Activated naive CD4-positive, alpha-beta T cell treated with anti-CD3 and anti-CD28 coated beads, Interleukin-2, amount 10 ng/mL, durations not matched to agents 7 days and 5 days (primary cell): Measurements from ENCODE around the gene BSND.

ENCODE experiments used
- CTCF ChIA-PET: fragments of 350-600 bp; sonication (Branson Sonifier 250); formaldehyde crosslinking; loops from one replicate; lab custom pipeline; 2021; ENCODE audit warnings: antibody characterized with exemption; lab: Charles Lee
- DNase-seq: peaks from one replicate; pipeline ENCODE4 v3.0.0-alpha.2; 2020
- H3K27ac Mint-ChIP-seq: one replicate; pipeline ENCODE4 v1.8.0; 2021; ENCODE audit warnings: mild to moderate bottlenecking, moderate library complexity, mixed read lengths
- H3K27me3 Mint-ChIP-seq: one replicate; pipeline ENCODE4 v1.8.0; 2021; ENCODE audit warnings: mild to moderate bottlenecking, mixed read lengths
- H3K36me3 Mint-ChIP-seq: one replicate; pipeline ENCODE4 v1.8.0; 2021; ENCODE audit warnings: mixed read lengths
- H3K4me1 Mint-ChIP-seq: one replicate; pipeline ENCODE4 v1.8.0; 2021; ENCODE audit warnings: mixed read lengths
- H3K4me3 Mint-ChIP-seq: one replicate; pipeline ENCODE4 v1.8.0; 2021; ENCODE audit warnings: mild to moderate bottlenecking, moderate library complexity, mixed read lengths
- H3K9me3 Mint-ChIP-seq: one replicate; pipeline ENCODE4 v1.8.0; 2021; ENCODE audit warnings: mixed read lengths

The BSND gene

DNA sequence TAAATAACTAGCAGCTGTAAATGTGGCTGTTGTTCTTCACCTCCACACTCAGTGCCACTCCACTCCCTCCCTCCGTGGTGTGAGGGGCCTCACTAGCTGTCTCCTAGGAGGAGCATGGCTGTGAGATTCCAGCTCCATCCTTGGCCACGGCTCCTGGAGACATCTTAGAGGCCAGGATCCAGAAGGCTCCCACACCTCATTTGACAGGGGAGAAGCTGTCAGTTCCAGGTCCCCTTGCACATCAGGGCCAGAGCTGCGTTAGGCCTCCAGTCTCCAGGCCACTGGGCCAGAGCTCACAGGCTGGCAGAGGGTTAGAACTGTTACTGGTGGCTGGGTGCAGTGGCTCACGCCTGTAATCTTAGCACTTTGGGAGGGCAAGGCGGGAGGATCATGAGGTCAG lies 55.7 kb downstream of the BSND start:
- Mint-ChIP-seq H3K27me3 (no peaks in the 10 kb centered on the region), H3K4me3 (no peak overlapping the region), H3K9me3 (no peaks in the 10 kb centered on the region), H3K27ac (no peak overlapping the region), H3K36me3 (no peaks in the 10 kb centered on the region), H3K4me1 (no peaks in the 10 kb centered on the region)
- DNase-seq: no peak
- CTCF ChIA-PET: no interaction called here

DNA sequence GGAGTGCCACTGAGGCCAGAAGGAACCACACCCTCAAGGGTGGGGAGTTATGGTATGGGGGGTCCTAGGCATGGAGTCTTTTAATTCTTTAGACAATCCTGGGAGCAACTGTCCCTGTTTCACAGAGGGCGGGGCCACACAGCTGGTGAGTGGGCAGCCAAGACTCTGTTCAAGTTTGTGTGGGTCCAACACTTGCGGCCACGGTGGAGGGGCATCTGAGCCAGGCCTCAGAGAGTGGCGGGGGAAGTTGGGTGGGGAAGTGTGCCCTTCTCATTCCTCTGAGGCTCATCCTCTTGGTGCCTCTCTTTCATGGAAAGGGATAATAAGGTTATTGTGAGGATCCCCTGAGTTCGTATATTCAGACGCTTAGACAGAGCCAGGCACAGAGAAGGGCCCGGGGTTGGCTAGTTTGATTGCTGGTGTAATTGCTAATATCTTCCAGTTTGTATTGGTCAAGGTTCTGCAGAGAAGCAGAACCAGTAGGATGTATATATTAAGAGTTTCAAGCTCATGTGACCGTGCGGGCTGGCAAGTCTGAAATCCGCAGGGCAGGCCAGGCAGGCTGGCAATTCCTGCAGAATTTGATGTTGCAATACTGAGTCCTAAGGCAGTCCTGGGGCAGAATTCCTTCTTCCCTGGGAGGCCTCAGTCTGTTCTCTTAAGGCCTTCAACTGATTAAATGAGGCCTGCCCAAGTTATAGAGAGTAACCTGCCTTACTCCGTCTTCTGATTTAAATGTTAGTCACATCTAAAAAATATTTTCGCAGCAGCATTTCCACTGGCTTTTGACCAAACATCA lies 56.5 kb downstream of the BSND start:
- H3K27me3 Mint-ChIP-seq: no peaks in the 10 kb centered on the region
- H3K27ac Mint-ChIP-seq: no peak overlapping the region
- DNase-seq: no peak
- CTCF ChIA-PET: interaction anchor here (0.9 kb wide), 1 partner anchor 110 kb away, joined by 3 read pairs; no protein-coding TSS in a partner anchor
- no peaks in the 10 kb centered on the region for H3K36me3 Mint-ChIP-seq
- no peaks in the 10 kb centered on the region for H3K9me3 Mint-ChIP-seq
- peaks cover 3% of the 10 kb centered on the region for H3K4me1 Mint-ChIP-seq
- no peak overlapping the region for H3K4me3 Mint-ChIP-seq

DNA sequence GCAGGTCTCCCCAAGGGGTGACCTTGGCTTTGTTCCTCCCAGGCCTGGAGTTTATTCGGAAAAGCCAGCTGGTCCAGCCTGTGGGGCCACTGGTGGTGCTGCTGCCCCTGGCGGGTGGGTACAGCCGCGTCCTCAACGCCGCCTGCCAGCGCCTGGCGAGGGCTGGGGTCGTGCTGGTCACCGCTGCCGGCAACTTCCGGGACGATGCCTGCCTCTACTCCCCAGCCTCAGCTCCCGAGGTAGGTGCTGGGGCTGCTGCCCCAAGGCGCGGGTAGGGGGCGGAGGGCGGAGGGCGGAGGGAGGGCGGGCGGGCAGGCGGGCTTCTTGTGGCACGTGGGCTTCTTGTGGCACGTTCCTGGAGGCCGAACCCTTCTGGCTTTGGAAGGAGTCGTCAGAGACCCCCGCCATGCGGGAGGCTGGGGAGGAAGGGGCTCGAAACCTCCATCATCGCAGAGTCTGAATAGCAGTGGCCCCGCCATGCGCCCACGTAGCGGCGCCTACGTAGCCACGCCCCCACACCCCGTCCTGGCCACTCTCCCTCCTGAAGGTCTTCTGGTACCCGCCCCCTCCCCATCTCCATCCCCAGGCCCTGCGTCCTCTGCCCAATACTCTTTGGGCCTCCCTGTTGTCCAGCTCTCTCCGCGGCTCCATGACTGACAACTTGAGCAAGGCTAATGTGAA lies 57.4 kb downstream of the BSND start:
- Mint-ChIP-seq H3K27me3 (no peaks in the 10 kb centered on the region), H3K4me1 (peaks cover 7% of the 10 kb centered on the region), H3K4me3 (no peak overlapping the region), H3K27ac (no peak overlapping the region), H3K36me3 (no peaks in the 10 kb centered on the region), H3K9me3 (no peaks in the 10 kb centered on the region)
- CTCF ChIA-PET: interaction anchor here (0.9 kb wide), 1 partner anchor 111 kb away, joined by 3 read pairs; no protein-coding TSS in a partner anchor
- DNase-seq: no peak

DNA sequence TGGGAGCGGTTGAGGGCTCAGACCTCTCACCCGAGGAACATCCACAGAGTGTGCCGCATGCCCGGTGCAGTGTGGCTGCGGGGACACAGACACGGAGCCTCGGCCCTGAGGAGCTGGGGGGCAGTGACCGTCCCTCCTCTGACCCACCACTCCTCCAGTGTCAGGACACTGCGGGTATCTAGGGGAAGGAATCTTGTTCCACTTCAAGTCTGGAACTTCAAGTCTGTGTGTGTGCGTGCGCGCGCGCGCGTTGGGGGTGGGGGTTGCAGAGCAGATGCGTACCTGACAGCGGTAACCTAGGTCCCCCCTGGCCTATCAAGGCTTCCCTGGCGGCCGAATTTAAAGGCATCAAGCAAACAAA lies 57.9 kb downstream of the BSND start:
- no peaks in the 10 kb centered on the region for H3K9me3 Mint-ChIP-seq
- H3K27me3 Mint-ChIP-seq: no peaks in the 10 kb centered on the region
- no peak for DNase-seq
- CTCF ChIA-PET: interaction anchor here (0.9 kb wide), 1 partner anchor 112 kb away, joined by 3 read pairs; no protein-coding TSS in a partner anchor
- no peak overlapping the region for H3K4me3 Mint-ChIP-seq
- peaks cover 7% of the 10 kb centered on the region for H3K4me1 Mint-ChIP-seq
- H3K27ac Mint-ChIP-seq: no peak overlapping the region
- no peaks in the 10 kb centered on the region for H3K36me3 Mint-ChIP-seq

DNA sequence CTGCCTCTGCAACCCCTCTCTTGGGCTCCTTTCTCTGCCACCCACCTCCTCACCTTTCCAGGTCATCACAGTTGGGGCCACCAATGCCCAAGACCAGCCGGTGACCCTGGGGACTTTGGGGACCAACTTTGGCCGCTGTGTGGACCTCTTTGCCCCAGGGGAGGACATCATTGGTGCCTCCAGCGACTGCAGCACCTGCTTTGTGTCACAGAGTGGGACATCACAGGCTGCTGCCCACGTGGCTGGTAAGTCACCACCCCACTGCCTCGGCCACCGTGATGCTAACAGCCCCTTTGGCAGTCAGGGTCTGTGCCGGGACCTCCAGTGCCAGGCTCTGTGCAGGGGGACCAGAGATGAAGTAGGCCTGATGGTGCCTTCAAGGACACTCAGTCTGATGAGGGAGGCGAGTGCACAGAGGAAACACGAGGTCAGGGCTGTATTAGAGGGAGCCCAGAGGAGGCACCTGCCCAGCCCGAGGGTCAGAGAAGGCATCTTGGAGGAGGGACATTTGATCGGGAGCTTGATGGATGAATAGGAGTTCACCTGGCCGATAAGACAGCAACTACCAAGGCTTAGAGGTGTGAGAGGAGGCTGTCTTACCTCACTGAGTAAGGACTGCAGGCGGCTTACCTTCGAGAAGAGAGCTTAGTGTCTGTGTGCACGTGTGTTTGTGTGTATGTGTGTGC lies 58.7 kb downstream of the BSND start:
- Mint-ChIP-seq H3K4me3 (no peak overlapping the region), H3K36me3 (no peaks in the 10 kb centered on the region), H3K27ac (no peak overlapping the region), H3K4me1 (peaks cover 7% of the 10 kb centered on the region), H3K27me3 (no peaks in the 10 kb centered on the region), H3K9me3 (no peaks in the 10 kb centered on the region)
- CTCF ChIA-PET: interaction anchor here (1.0 kb wide), 1 partner anchor 223 kb away, joined by 4 read pairs; no protein-coding TSS in a partner anchor
- no peak for DNase-seq

DNA sequence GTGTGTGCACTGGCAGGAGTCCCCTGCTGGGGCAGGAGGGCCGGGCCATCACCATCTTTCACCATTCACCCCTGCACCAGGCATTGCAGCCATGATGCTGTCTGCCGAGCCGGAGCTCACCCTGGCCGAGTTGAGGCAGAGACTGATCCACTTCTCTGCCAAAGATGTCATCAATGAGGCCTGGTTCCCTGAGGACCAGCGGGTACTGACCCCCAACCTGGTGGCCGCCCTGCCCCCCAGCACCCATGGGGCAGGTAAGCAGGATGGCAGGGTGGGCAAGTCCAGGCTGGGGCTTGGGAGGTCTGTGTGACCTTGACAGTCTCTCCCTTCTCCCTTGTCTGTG lies 59.2 kb downstream of the BSND start:
- no peak overlapping the region for H3K4me3 Mint-ChIP-seq
- CTCF ChIA-PET: interaction anchor here (1.0 kb wide), 1 partner anchor 222 kb away, joined by 4 read pairs; no protein-coding TSS in a partner anchor
- H3K36me3 Mint-ChIP-seq: no peaks in the 10 kb centered on the region
- no peaks in the 10 kb centered on the region for H3K9me3 Mint-ChIP-seq
- H3K4me1 Mint-ChIP-seq: peaks cover 7% of the 10 kb centered on the region
- no peak for DNase-seq
- H3K27ac Mint-ChIP-seq: no peak overlapping the region
- H3K27me3 Mint-ChIP-seq: no peaks in the 10 kb centered on the region

DNA sequence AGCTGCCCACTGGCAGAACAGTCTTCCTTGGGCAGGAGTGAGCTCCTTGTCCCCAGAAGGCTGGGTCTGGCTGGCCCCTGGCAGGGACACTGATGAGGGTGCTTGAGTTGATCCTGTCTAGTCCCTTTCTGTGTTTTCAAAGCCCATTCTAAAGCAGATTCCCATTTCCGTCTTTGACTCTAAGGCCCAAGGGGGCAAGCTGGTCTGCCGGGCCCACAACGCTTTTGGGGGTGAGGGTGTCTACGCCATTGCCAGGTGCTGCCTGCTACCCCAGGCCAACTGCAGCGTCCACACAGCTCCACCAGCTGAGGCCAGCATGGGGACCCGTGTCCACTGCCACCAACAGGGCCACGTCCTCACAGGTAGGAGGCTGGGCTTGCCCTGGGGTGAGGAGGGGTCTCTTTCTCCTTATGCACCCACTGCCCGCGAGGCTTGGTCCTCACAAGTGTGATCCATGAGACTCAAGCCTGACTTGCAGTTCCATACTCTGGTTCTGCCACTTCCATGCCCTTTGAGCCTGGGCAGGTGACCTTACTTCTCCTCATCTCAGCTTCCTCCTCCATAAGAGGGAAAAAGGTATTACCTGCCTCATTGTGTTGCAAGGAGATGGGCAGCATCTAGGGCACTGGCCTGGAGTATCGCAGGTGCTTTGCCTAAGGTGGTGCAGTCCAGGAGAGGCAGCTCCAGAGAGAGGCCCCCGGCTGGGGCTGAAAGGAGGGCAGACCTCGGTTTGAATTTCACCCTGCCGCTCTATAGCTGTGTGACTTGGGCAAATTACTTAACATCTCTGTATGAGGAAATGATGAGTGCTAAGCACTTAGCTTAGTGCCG lies 60.8 kb downstream of the BSND start:
- no peaks in the 10 kb centered on the region for H3K9me3 Mint-ChIP-seq
- no peak for DNase-seq
- no peaks in the 10 kb centered on the region for H3K27me3 Mint-ChIP-seq
- peaks cover 7% of the 10 kb centered on the region for H3K4me1 Mint-ChIP-seq
- H3K4me3 Mint-ChIP-seq: no peak overlapping the region
- CTCF ChIA-PET: no interaction called here
- no peak overlapping the region for H3K27ac Mint-ChIP-seq
- no peaks in the 10 kb centered on the region for H3K36me3 Mint-ChIP-seq

DNA sequence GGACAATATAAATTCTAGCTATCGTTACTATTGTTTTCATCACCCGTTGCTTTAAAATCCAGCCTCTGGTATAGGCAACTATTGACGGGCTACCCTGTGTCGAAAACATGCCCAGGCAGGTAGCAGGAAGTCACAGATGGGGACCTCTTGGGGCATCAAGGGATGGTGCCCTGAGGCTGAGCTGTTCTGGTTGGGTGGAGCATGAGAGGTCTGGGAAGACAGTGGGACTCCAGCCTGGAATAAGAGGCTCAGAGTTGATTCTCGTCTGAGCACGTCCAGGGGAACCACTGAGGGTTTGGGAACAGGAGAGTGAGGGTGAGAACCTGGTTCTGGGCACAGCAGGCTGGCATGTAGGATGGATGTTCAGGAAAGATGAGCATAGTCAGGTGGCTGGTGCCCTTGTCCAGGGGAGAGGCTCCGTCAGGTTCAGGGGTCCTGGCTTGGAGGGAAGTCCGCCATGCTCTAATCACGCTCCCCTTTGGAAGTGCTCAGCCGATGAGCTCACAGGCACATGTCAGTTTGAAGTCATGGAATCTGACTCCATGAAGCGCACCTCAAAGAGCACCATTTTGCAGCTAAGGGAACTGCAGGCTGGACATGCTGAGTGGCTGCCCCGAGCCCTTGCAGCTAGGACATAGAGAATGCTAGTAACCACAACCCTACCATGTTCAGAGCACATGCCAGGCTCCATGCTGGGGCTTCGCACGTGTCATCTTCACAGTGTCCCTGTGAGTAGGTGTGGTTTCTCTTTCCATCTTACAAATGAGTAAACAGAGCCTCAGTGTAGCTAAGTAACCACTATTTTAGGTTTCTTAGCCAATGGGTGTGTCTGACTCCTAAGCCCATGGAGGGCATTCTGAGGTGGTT lies 61.6 kb downstream of the BSND start:
- Mint-ChIP-seq H3K27me3 (no peaks in the 10 kb centered on the region), H3K9me3 (no peaks in the 10 kb centered on the region), H3K4me3 (no peak overlapping the region), H3K4me1 (peaks cover 7% of the 10 kb centered on the region), H3K27ac (no peak overlapping the region), H3K36me3 (no peaks in the 10 kb centered on the region)
- CTCF ChIA-PET: interaction anchor here (0.8 kb wide), 1 partner anchor 113 kb away, joined by 4 read pairs; no protein-coding TSS in a partner anchor
- no peak for DNase-seq

DNA sequence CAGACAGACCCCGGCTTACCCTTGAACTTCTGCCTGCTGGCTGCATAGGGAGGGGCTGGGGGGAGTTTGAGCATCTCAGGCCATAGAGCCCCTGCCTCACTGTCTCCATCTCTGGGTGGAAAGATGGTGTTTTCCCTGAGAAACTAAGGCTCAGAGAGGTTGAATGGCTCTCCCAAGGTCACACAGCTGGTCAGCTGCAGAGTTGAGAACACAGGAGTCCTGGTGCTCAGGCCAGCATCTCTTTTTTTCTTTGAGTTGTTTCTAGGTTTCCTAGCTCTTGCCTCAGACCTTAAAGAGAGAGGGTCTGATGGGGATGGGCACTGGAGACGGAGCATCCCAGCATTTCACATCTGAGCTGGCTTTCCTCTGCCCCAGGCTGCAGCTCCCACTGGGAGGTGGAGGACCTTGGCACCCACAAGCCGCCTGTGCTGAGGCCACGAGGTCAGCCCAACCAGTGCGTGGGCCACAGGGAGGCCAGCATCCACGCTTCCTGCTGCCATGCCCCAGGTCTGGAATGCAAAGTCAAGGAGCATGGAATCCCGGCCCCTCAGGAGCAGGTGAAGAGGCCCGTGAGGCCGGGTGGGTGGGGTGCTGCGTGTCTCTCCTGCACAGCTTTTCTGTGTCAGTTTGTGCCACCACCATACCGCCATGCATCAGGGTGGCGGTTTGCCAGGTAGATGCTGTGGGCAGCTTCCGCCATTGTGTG lies 62.4 kb downstream of the BSND start:
- Mint-ChIP-seq H3K9me3 (no peaks in the 10 kb centered on the region), H3K27ac (no peak overlapping the region), H3K27me3 (no peaks in the 10 kb centered on the region), H3K4me1 (peaks cover 7% of the 10 kb centered on the region), H3K36me3 (no peaks in the 10 kb centered on the region), H3K4me3 (no peak overlapping the region)
- CTCF ChIA-PET: interaction anchor here (0.8 kb wide), 1 partner anchor 114 kb away, joined by 4 read pairs; no protein-coding TSS in a partner anchor
- no peak for DNase-seq
